ENCODE data around the gene SNX3.

Gene SNX3

DNA sequence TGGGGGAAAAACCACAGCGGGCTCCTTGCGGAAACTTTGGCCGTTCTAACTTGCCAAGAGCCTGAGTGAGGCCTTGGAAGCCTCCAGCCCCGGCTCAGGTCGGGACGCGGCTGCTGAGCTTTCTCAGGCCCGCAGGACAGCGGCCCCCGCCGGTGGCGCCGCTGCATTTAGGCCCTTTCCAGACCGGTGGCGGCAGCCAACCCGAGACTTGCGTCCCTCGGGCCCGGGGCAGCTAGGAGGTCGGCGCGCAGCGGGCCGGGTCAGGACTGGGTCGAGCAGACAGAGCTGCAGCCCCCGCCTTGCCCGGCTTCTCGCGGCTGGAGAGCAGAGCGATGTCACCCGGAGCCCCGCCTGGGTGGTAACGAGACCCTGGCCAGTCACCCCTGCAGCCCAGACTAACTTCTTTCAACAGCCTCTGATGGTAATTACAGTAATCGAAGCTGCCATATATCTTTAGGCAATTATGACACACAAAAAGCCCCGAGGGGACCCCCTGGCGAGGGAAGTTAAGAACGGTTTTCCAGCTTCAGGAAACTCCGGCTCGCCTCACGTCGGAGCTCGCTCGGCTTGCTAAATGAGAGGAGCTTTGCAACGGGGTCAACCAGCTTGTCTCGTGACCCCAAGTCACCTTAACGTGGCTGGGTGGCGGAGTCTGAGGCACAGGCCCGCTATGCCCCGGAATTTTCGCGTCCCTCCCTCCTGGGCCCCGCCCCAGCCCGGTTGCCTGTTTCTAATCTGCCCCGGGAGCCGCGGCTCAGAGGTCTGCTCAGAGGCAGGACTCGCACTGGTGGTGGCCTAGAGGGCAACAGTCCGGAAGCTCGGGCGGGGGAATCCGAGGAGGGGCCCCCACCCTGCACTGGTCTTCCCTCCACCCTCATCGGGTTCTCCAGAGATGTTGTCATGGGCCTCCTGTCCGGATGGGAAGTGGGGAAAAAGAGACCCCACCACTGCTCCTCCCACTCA is 92.1 kb downstream of the SNX3 start:
- DNase-seq: no peak

DNA sequence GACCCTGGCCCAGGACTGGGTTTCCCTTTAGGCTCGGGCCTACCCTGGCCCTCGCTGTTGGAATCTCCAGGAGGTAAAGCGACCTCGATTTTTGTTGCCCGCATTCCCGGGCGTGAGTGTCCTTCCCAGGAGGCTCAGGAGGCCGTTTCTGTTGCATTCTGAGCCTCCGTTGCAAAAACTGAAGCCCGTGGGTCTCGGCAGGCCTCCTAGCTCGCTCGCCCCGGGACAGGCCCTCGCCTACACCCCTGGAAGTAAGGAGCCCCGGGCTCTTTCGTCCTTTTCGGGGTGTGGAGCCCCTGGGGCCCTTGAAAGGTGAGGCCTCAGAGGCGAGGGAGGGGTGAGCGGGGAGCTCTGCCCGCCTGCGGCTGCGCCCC is 92.8 kb downstream of the SNX3 start:
- DNase-seq: no peak

DNA sequence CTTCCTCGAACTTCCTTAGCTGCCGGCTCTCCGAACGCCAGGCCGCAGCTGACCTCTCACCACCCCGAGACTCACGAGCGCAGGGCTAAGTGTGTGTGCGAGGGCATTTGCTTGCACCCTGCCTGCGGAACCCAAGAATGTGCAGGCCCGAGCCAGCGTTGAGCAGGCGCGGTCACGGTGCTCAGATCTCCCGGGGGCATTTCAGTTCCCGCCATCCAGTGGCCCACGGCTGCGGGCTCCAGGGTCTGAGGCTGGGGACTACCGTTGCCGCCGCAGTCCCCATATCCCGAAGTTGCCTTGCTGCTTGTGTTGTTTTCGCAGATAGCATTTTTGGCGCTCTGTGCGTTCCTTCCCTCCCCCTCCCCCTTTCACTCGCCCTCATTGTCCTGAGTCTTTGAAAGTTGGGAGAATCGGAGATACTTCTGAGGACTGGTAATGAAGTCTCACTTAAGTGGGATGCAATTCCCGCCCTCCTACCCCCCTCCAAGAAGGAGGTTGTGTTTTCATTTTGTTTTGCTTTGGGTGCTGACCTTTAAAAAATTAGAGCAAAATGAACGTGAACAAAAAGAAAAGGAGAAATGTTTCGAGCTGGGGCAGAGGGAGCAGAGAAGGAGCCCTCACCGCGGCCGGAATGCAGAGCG is 93.3 kb downstream of the SNX3 start:
- no peak for DNase-seq

DNA sequence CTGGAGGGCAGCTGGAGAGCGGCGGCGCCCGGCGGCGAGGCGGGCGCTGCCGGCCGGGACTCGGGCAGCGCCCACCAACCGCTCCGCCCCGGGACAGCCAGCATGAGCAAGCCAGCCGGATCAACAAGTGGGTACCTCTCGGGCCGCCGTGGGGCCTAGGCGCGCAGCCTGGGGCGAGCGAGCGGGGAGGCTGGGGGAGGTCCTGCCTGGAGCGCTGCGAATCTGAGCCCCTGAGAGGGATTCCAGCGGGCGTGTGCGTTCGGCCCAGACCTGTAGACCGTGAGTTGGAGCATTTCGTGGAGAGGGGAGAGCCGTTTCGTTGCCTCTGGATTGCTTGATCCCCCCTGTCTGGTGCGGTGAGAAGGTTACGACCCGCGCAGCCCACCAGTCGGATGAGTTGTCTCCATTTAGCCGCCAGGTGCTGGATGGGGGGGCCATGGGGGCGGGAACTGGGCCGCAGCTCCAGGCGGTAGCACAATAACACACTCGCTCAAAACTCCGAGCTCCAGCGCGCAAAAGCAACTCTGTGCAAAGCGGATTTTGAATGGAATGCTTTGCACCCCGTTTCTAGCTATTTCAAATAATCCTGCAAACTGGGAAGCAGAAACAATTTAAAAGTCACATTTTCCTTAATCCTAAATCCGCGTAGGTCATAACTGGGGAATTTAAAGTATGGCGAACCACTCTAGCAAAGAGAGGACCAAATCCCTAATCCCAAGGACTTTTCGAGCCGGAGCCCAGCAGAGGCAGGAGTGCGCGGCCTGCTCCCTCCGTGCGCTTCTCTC is 94.0 kb downstream of the SNX3 start:
- no peak for DNase-seq

DNA sequence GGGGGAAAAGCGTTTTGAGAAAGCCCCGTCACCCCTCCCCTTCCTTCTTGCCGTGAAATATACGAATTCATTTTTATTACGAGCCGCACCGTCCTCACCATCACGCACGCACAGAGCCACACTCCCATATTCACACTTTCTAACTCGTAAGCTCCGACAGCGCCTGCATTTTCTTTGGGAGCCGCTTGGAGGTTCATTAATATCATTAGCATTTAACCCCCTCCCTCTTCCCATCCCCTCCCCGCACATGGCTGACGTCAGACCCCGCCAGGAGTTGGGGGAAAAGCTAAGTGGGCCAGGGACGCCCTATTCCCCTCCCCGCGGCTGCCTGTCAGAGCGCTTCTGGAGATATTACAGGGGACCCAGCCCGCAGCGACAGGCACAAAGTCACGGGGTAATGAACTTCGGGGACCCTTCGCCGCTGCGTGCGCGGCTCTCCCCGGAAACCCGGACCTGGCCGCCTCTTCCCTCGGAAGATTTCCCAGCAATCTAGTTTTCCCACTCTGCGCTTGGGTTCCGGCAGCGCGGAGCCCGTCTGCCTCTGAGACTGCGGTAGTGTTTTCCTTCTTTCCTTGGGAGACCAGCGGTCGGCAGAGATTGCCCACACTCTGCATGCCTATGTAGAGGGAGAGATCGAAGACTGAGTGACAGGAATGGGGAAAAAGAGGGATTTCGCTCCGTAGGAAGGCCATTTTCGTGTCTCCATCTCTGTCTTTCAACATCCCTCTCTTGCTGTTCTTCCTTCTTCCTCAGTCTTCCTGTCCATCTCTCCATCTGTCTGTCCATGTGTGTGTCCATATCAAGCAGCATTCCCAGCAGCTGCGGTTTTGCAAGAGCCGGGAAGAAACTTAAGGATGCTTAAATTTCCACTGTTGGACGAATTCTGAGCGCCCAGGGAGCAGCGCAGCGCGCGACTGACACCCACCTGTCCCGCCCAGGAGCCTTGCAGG is 94.9 kb downstream of the SNX3 start, which contains the start of gene NR2E1:
Gene NR2E1, plus strand, starts transcription at position 309 of the 950 bp plus-strand sequence. CDS start 744 bp downstream, outside the sequence.
- DNase-seq: no peak

DNA sequence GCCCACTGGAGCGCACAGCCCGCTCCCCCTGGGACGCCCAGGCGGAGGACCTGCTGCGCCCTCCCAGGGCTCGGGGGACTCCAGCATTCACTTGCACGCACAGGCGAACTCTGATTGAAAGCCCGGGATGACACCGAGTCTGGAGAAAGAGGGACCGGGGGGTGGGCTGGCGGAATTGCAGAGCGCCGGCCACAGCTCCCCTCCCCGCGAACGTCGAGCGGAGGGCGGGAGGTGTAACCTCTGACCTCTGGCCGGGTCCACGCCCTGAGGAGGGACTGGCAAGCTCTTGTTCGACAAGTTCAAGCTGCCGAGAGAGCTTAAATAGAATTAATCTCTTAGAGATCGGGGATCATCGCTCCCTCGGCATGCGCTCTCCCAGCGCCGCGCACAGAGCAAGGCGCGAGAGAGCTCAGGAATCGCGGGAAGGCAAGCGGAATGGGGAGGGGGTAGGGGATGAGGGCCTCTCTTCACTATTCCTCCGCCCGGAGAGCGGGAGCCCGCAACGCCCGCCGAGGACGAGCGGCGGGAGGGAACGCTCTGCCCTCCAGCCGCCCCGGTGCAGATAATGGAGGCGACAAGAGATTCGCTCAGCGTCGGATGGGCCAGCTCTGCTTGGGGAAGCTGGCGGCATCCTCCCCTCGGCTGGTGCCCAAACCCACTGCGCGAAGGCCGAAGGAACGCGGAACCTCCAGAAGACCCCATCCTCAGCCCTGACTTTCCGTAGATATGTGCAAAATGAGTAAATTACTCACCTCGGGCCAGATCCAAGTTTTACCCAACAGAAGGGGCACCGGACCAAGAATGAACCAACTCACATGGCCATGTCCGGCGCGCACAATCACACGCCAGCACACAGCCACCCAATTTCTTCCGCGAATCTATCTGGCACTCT is 95.8 kb downstream of the SNX3 start:
- no peak for DNase-seq

DNA sequence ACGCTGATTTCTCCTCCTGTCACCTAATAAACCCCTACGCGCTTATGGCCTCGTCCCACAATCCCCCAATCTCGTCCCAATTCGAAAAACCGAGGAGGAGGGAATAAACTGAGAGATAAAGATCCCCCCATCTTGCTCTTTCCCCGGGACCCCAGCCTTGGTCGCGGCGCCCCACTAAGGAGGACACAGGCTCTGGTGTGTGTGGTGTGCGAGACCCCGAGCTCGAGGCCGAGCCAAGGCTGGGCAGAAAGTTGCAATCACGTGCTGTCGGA is 96.4 kb downstream of the SNX3 start:
- DNase-seq: no peak

DNA sequence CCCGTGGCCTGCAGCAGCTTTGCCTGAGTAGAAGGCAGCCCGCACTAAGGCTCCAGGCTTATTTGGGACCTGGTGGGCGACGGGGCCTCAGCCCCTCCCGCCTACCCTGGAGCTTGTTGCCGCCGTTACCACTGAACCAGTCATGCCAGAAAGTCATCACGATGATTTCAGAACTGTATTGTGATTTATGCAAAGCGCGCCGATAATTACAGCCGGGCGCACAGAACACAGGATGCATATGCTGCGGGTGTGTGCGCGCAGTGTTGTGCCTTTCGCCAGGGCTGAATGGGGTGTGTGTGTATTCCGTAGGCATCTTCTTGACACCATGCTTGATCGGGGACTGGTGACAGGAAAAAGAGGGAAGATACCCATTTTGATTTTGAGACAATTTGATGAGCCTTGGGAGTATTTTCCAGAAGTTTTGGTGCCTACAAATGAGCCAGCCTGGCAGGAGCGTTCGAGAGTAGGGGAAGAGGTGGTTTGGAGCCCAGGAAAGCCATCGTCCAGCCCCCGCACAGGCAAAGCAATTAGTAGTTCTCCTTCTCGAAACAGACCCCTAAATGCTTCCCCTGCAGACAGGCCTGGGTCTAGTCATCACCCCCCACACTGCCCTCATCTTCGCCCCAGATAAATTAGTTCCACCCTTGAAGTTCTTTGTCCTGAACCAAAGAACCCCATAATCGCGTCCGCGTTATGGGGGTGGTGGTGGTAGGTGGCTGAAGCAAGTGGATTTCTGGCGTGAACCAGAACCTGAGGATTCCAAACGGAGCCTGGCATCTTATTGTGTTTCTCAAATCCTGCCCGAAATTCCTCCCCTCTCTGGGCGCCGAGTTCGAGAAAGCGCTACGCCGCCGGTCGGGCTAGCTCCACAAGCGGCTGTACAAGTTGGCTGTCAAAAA is 96.9 kb downstream of the SNX3 start:
- DNase-seq: no peak

DNA sequence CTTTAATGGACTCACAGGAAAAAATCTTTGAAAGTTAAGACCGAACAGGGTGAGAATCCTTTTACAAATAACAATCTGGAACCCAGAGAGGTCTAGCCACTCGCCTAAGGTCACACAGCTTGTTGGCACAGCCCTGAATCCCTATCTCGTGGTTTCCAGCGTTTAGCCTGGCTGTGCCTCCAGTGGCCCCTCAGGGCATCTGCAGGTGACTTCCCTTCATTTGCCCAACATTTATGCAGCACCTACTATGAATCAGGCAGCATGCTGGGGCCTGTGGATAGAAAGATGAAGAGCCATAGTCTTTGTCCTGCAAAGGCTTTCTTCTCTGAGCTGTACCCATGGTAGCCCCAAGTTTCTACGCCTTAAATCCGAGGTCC is 97.6 kb downstream of the SNX3 start:
- DNase-seq: no peak

DNA sequence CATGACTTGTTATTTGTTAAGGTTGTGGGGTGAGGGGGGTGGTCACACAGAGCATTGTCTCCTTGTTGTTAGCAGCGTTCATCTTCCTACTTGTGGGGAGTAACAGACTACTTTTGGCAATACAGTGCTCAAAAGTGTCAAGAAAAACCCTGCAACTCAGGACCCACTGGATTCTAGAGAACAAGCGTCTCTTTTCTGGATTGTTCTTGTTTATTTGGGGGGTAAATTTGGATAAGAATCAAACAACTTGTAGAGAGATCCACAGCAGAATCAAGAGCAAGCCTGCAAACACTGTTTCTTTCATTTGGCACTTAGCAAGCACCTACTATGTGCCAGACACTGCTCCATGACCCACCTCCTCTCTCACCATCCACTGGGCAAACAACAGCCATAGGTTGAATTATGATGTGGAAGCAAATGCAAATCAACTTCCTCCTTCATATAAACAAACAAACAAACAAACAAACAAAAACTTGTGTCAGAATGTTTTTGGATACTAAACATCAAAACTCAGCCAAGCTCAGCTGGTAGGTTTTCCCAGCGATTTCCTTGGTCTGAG is 99.0 kb downstream of the SNX3 start:
- DNase-seq: no peak
